ENCODE measurements around the gene AGAP1. TPM values are rescaled to one million over a fixed set of nuclear protein-coding genes. Genes with fewer than 3 reads are reported as not detected.
A peak's percentile ranks its signal among the peaks of the same experiment; 100 is the strongest.

The AGAP1 gene
- total RNA-seq, 1 donor: 12.3 TPM

DNA sequence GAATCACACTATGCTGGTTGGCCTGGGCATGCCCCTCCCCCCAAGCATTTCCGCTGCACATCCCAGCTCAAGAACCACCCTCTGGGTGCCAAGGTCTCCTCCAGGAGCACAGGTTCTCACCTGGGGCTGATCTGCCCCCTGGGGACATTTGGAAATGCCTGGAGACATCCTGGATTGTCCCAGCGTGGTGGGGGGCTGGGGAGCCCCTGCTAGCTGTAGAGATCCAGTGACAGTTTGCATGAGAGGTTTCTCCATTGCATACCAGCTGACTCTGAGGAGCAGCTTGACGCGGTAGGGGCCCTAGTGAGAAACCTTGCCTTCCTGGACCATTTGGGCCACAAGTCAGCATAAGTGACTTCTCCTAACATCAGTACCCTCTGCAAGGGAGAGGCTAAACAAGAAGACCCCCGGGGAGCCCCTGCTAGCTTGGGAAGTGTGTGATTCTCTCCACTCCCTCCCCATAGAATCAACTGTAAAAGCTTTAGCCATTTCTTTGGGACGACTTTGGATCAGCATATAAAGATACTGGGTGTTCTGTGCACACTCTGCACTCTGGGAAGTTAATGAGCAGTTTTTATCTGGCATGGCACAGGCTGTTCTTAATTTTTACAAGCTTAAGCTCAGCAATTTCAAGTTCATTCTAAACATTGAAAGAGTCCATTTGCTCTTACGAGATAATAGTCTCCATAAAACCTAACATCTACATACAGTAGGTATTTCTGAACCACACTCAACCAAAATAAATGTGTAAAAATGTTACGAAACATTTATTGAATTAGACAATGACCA is 580.2 kb downstream of the AGAP1 start:
- H3K4me3 ChIP-seq (ENCODE audit: low read depth, low read length): no peak overlapping the region
- no peak for DNase-seq (ENCODE audit: low read depth)
- TF ChIP-seq, protein P1, sequence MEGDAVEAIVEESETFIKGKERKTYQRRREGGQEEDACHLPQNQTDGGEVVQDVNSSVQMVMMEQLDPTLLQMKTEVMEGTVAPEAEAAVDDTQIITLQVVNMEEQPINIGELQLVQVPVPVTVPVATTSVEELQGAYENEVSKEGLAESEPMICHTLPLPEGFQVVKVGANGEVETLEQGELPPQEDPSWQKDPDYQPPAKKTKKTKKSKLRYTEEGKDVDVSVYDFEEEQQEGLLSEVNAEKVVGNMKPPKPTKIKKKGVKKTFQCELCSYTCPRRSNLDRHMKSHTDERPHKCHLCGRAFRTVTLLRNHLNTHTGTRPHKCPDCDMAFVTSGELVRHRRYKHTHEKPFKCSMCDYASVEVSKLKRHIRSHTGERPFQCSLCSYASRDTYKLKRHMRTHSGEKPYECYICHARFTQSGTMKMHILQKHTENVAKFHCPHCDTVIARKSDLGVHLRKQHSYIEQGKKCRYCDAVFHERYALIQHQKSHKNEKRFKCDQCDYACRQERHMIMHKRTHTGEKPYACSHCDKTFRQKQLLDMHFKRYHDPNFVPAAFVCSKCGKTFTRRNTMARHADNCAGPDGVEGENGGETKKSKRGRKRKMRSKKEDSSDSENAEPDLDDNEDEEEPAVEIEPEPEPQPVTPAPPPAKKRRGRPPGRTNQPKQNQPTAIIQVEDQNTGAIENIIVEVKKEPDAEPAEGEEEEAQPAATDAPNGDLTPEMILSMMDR (IDR thresholded peaks at IDR 0.05; ENCODE audit: insufficient read depth, low read length): no peak

DNA sequence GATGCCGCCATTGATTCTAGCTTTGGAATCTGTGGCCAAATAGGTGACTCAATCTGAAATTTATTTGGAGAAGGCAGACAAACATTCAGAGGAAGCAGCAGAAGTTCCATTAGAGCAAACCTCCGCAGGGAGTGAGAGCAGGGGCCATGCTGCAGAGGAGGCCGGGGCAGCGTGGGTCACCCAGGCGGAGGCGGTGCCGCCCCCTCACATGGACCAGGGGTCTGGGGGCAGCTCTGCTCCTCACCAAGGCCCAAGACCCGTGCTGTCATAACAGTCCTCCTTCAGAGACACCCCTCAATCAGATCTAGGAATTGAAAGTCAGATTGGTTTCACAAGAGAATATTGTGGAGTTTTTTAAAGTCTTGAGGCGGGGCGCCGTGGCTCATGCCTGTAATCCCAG is 582.0 kb downstream of the AGAP1 start:
- no peak for DNase-seq (ENCODE audit: low read depth)
- TF ChIP-seq, protein P1 (IDR thresholded peaks at IDR 0.05; ENCODE audit: insufficient read depth, low read length): no peak
- no peak overlapping the region for H3K4me3 ChIP-seq (ENCODE audit: low read depth, low read length)

- peak; percentile 36 for DNase-seq (ENCODE audit: low read depth)
- no peak overlapping the region for H3K4me3 ChIP-seq (ENCODE audit: low read depth, low read length)
These were observed 584.7 kb downstream of the AGAP1 start for GRCh38 chr2:236078297-236079255.

DNA sequence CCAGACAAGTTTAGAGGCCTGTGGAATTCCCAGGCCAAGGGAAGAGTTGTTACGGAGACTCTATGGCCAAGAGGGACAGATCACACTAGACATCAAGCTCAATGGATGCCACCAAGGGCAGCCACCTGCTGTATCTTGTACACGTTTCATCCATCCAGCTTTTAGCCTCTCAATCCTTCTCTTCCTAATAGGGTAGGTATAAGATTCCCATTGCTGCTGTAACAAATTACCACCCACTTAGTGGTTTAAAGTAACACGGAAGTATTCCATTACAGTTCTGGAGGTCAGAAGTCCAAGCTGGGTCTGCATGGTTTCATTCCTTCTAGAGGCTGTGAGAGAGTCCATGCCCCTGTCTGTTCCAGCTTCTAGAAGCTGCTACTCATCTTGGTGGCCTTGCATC is 586.6 kb downstream of the AGAP1 start:
- no peak for DNase-seq (ENCODE audit: low read depth)
- H3K4me3 ChIP-seq (ENCODE audit: low read depth, low read length): no peak overlapping the region
- TF ChIP-seq, protein P1 (IDR thresholded peaks at IDR 0.05; ENCODE audit: insufficient read depth, low read length): no peak

More at GRCh38 chr2:236078297-236079255, 584.7 kb downstream of the AGAP1 start:
- TF ChIP-seq, protein P1 (IDR thresholded peaks at IDR 0.05; ENCODE audit: insufficient read depth, low read length): no peak

DNA sequence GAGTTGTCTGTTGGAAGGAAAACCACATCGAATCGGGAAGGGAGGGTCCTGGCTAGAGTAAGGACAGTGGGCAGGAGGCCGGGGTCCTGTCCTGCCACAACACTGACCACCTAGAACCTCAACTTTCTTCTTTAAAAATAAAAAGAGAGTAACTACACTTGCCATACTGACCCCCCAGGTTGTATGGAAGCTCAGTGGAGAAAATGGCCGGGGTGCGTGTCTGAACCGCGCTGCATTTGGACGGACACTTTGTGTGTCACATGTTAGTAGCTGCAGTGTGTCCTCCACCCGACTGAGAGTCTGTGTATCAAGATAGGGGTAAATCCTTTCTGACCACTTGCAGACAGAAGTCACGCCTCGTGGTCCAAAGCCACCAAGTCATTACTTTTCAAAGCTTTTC is 587.3 kb downstream of the AGAP1 start:
- TF ChIP-seq, protein P1 (IDR thresholded peaks at IDR 0.05; ENCODE audit: insufficient read depth, low read length): no peak
- no peak overlapping the region for H3K4me3 ChIP-seq (ENCODE audit: low read depth, low read length)
- DNase-seq (ENCODE audit: low read depth): no peak

DNA sequence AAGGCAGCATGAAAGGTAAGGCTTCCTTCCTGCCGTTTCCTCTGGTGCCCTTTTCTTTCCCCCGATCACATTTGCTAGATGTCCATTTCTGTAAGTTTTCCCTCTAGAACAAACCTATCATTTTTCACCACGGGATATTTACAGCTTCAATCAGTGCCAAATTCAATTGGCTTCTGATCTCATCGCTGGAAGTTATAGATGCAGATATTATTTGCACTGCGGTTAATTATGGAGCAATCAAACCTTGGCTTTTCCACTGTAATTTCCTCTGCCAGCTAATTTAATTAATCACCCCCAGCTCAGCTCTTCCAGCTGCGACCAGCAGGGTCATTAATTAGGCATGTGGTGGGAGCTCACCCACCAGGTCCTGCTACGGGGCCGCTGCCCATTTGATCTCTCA is 588.2 kb downstream of the AGAP1 start:
- no peak overlapping the region for H3K4me3 ChIP-seq (ENCODE audit: low read depth, low read length)
- DNase-seq (ENCODE audit: low read depth): no peak
- TF ChIP-seq, protein P1 (IDR thresholded peaks at IDR 0.05; ENCODE audit: insufficient read depth, low read length): no peak
